GM18861 (cell line): ENCODE measurements around the gene PPP6C.
"Not testable (repeated sequence)": the region's sequence is repeated elsewhere in the genome, so short reads cannot be mapped to it uniquely, and the experiment has no call there.

ENCODE experiments used
- ATAC-seq: cut with Tn5 transposase; IDR thresholded peaks from one replicate; pipeline ENCODE4 v1.9.1; 2021; ENCODE audit not compliant: unreplicated experiment

The PPP6C gene

DNA sequence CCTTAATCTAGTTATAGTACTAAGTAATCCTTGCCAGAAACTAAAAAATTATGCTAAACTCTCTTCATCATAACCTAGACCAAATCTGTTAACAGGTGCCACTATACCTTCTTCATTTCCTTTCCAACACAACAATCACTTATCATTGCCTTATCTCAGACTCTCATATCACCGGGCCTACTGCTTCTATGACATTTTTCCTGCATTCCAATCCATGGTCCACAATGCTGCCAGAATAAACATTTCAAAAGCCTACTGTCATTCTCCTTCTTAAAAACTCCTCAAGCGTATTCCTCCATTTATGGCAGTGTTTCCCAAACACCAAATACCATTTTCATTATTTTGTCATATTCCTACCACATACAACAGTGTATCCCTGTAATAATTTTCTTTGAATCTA lies 6.5 kb downstream of the PPP6C start:
- no peak for ATAC-seq

DNA sequence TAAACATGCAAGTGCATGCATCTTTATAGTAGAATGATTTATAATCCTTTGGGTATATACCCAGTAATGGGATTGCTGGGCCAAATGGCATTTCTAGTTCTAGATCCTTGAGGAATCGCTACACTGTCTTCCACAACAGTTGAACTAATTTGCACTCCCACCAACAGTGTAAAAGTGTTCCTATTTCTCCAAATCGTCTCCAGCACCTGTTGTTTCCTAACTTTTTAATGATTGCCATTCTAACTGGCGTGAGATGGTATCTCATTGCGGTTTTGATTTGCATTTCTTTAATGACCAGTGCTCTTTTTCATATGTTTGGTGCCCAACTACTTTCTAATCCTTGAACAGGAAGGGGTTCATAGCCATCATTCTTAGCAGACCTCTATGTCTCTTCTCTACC lies 7.8 kb downstream of the PPP6C start:
- not testable (repeated sequence) for ATAC-seq

DNA sequence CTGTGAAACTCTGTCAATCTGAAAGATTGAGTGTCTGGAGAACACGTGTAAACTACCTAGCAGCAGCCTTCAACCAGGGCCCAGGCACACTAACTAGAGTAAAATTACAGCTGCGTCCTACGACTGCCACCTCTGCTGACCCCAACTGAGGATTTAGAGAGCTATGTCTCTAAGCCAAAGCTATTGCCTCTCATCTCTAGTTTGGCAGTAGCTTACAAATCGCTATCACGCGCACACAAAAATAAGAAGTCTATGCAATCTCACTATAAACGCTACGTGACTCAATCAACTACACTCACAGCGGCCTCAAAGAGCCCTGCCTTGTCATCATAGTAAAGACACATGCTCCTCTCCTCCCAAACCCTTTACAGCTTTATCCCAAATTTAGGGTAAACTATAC lies 8.7 kb downstream of the PPP6C start:
- no peak for ATAC-seq

DNA sequence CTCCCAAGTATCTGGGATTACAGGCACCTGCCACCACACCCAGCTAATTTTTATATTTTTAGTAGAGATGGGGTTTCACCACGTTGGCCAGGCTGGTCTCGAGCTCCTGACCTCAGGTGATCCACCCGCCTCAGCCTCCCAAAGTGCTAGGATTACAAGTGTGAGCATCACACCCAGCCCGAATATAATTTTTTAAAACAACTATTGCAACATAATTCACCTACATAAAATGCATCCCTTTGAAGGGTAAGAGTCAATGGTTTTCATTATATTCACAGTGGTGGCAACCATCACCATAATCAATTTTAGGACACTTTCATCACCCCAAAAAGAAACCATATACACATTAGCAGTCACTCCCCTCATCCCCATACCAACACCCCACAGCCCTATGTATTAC lies 9.8 kb downstream of the PPP6C start:
- not testable (repeated sequence) for ATAC-seq

DNA sequence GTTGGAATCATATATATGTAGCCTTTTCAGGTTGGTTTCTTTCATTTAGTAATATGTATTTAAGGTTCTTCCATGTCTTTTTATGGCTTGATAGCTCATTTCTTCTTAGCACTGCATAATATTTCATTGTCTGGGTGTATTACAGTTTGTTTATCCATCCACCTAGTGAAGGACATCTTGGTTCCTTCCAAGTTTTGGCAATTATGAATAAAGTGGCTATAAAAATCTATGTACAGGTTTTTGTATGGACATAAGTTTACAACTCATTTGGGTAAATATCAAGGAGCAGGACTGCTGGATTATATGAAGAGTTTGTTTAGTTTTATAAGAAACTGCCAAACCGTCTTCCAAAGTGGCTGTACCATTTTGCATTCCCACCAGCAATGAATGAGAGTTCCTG lies 11.7 kb downstream of the PPP6C start:
- ATAC-seq, result no peak

DNA sequence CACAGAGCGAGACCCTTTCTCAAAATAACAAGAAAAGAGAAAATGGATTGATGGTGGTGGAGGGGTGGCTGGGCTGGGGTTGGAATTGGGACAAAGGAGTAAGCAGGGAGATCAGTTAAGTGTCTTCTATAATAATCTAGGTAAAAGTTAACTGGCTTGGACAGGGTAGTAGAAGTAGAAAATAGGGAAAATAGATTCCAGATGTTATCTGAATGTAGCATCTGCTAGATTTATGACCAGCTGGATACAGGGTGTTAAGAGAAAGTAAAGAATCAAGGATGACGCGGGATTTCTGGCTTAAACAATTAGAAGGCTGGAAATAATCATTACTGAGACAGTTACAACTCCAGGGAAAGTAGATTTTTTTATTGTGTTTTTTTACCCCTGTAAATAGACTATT lies 13.0 kb downstream of the PPP6C start:
- no peak for ATAC-seq

DNA sequence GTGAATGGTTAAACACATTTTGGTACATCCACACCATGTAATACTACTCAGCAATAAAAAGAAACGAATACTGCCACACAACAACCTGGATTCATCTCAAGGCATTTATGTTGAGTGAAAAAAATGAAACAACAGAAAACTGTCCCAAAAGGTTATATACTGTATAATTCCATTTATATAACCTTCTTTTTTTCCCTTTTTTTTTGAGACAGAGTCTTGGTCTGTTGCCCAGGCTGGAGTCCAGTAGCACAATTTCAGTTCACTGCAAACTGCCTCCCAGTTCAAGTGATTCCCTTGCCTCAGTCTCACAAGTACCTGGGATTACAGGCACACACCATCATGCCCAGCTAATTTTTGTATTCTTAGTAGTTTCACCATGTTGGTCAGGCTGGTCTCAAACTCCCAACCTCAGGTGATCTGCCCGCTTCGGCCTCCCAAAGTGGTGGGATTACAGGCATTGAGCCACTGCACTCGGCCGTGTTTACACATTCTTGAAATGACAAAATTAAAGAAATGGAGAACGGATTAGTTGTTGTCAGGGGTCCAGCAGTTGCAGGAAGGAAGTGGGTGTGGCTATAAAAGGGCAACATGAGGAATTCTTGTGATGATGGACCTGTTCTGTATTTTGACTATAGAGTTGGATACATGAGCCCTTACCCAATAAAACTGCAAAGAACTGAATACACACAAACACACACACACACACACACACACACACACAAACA lies 17.4 kb downstream of the PPP6C start:
- no peak for ATAC-seq

DNA sequence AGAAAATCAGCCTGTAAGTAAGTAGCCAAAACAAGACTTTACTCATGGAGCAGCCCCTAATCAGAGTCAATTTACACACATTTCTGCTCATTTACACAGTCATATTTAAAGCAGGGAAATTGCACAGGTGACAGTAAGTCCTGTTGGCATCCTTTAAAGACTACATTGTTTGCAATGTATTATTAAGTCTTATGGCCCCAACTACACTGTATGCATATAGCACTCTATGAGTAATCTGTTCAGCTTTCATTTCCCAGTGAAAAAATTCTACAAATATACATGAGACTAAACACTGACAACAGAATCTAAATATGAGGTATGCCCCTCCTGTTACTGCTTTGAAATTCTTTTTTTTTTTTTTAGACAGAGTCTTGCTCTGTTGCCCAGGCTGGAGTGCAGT lies 19.7 kb downstream of the PPP6C start:
- no peak for ATAC-seq

DNA sequence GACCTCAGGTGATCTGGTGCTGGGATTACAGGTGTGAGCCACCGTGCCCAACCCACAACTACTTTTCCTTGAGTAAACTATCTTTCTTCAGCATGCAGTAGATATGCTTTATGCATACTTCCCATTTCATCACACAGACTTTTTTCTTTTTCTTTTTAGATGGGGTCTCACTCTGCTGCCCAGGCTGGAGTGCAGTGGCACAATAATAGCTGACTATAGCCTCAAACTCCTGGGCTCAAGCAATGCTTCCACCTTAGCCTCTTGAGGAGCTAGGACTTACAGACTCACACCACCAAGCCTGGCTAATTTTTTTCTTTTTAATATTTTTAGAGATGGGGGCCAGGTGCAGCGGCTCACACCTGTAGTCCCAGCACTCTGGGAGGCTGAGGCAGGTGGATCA lies 22.8 kb downstream of the PPP6C start:
- ATAC-seq, result no peak

DNA sequence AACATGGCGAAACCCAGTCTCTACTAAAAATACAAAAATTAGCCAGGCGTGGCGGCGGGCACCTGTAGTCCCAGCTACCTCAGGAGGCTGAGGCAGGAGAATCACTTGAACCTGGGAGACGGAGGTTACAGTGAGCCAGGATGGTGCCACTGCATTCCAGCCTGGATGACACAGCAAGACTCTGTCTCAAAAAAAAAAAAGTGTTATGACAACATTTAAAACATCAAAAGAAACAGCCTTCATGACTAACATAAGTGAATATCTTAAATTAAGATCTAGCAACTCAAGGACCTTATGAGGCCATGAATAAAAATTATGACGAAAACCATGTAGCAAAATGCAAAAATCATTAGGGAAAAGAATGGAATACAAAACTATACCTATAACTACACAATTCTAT lies 26.7 kb downstream of the PPP6C start:
- ATAC-seq, result not testable (repeated sequence)

DNA sequence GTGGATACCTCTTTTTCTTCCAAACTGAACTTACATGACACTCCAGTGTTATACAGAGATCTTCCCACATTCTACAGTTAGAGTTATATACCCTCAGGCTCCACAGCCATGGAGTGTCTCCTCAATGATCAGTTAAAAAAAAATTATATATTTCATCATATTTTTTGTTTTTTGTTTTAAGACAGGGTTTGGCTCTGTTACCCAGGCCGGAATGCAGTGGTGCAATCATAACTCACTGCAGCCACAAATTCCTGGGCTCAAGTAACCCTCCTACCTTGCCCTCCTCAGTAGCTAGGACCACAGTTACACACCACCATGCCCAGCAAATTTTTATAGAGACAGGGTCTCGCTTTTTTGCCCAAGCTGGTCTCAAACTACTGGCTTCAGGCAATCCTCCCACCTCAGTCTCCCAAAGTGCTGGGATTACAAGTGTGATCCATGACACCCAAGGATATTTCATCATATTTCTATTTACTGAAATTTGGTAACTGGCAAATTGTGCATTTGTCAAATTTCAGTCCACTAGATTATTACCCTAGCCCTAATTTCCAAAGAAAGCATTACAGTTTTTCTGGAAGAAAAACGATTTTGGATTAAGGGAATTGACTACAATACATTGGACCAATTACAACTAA lies 28.2 kb downstream of the PPP6C start:
- ATAC-seq, result no peak

DNA sequence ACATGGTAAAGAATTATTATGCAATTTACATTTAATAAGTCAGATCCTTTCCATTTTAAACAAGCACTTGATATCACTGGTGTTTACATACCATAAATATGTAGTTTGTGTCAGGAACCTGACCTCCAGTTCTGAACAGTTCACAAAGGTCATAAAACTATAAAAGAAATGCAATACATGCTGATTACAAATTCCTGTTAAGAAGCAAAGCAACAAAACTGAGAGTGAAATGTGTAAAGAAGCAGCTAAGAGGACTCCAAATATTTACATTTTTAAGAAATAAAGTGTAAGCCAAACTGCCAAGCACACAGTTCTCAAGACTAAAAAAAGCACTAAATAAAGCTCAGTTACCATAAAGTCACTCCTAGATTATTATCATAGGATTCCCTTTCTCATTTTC lies 28.9 kb downstream of the PPP6C start:
- ATAC-seq, result no peak

DNA sequence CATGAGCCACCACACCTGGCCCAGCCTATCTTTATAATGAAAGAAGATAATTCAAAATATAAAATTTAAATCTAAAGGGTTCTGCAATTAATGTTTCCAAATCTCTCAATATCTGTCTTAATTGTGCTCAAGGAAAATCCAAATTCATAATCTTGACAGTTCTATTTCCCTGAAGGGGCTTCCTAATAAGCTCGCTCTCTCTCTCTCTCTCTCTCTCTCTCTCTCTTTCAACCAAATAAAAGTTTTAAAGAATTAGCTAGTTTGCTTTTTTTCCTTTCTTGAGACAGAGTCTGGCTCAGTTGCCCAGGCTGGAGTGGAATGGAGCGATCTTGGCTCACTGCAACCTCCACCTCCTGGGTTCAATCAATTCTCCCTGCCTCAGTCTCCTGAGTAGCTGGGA lies 33.1 kb downstream of the PPP6C start:
- no peak for ATAC-seq

DNA sequence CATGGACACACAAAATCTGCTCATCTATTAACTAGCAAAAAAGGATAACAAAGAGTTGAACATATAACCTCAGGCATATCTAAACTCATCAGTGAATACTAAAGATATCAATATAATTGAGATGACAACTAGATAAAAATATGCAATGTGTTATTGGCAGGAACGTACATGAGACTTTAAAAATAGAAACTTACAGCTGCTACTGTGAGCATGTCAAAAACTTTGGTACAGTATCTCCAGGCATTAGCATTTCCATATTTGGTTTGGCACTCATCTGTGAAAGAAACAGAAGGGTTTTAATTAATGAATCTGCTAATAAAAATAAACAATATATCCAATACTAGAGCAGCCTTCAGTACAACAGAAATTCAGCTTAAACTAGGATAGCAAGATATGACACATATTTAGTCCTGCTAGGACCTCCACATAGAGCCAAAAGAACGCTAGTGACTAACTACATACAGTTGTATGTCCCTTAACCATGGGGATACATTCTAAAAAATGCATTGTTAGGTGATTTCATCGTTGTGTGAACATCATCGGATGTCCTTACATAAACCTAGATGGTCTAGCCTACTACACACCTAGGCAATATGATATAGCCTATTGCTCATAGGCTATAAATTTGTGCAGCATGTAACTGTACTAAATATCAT lies 35.8 kb downstream of the PPP6C start:
- no peak for ATAC-seq

DNA sequence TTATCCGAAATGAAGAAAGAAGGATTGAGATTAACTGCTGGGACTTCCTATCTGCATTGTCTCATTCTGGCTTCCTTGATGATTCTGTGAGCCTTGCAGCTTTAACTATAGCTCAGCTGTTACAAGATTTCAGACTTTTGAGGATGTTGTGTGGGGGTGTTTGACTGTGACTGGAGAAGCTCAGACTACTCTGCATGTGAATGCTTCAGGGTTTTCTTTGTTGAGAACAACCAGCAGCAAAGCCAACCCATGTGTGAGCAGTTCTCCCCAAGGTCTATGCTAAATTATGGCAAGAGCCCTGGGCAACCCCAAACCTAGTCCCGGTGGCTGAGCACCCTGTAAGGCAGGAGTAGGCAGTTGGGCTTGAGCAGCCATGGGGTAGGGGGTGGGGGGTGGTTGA lies 37.9 kb downstream of the PPP6C start:
- no peak for ATAC-seq

DNA sequence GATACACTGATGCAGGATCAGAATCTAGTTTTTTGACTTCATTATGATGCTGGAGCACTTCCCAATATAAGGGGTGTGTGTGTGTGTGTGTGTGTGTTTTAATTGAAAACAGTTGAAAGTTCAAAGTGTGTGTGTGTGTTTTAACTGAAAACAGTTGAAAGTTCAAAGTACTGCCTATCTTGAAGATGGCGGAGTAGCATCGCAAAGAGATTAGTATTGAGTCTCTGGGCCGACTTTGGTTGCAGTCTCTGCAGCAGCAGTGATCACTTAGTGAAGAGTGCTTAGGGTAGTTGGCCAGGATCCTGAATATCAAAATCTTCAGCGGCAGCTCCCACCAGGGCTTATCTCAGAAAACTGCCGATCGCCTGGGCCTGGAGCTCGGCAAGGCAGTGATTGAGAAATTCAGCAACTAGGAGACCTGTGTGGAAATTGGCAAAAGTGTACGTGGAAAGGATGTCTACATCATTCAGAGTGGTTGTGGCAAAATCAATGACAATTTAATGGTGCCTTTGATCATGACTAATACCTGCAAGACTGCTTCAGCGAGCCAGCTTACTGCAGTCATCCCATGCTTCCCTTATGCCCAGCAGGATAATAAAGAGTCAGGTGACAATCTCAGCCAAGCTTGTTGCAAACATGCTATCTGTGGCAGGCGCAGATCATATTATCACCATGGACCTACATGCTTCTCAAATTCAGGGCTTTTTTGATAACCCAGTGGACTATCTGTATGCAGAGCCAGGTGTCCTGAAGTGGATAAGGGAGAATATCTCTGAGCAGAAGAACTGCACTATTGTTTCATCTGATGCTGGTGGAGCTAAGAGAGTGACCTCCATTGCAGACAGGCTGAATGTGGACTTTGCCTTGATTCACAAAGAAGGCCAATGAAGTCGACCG lies 39.0 kb downstream of the PPP6C start:
- no peak for ATAC-seq

DNA sequence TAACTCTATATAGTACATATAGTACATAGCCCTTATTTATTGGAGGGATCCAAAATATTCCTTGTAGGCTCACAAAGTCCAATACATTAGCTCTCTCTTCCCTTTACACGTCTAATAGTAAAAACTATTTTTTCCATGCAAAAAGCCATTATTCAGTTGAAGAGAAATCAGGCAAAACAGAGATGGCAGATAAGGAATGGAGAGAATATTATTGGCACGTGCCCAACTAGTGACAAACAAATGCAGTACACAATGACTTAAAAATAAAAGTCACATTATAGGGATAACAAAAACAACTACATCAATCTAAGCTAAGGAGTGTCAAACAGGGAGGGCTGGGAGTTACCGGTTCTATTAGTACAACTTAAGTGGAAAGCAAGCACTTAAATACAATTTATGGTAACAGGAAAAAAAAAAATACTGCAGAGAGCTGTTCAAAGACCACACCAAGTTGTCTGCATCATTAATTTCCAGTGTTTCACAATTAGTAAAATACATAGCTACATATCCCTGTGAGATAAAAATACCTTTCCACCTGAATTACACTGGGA lies 42.1 kb downstream of the PPP6C start:
- no peak for ATAC-seq

DNA sequence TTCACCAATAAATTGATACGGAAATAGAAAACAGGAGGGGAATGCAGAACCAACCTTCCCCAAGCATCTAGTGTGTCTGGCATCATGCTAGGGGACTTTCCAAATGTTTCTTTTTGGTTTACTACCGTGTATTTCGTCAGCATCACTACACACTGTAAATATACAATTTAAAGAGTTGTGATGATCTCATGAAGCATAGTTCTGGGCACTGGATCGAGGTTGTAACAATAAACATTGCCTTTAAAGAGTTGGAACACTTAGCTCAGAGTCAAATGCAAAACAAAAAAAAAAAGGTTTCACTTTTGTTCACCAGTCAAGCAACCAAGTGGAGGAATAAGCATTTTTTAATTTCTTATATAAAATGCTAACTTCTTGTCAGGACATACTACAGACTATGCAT lies 43.4 kb downstream of the PPP6C start:
- ATAC-seq, result no peak

DNA sequence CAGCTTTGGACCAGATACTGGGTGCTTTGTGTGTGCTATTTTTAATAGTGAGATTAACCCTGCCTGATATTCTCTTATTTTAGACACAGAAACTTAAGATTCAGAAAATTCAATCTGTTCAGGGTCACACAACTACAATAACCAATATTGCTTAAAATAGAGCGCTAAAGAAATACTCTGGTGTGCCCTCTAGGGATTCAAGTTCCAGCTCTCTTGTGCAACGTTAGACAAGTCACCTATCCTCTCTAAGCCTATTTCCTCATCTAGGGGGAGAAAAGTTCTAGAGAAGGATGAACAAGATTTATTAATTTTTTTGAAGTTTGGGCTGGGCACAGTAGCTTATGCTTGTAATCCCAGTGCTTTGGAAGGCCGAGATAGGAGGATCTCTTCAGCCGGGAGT lies 44.2 kb downstream of the PPP6C start:
- no peak for ATAC-seq

DNA sequence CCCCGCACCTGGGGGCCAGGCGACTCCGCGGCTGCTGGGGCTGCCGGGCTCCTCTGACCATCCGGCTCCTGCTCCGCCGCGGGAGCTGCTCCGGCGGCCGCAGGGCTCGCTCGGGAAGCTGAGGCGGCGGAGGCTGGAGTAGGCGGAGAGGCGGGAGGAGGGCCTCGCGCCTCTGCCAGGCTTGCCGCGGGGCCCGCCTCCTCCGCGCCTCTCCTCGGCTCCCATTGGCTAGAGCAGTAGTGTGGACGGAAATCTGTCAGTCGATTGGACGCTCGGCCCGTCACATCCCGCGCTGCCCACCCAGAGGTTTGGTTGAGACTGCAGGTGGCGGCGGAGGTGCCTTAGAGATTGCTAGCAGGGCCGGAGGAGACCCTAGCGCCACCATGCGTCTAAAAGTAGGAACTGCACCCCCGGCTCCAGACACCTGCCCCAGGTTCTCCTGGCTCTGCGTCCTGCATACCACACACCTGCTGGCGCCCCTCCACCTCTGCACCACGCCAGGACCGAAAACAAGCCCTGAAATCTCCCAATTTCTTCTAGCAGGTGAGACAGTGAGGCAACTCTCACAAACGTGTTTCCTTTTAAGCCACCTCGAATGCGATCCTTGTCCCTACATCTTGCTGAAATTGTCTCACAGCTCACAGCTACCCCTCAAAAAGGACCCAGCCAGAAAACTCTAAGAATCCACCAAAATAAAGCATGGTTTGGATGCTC lies 46.1 kb downstream of the PPP6C start, which contains the start of gene SCAI:
SCAI (minus strand) TSS at position 152 of the 714 bp plus-strand sequence; CDS start at position 61, 91 bp downstream.
- ATAC-seq, result peak; percentile 96
